ENCODE data around the gene KCNAB1.
A peak's percentile ranks its signal among the peaks of the same experiment; 100 is the strongest.

Gene KCNAB1

DNA sequence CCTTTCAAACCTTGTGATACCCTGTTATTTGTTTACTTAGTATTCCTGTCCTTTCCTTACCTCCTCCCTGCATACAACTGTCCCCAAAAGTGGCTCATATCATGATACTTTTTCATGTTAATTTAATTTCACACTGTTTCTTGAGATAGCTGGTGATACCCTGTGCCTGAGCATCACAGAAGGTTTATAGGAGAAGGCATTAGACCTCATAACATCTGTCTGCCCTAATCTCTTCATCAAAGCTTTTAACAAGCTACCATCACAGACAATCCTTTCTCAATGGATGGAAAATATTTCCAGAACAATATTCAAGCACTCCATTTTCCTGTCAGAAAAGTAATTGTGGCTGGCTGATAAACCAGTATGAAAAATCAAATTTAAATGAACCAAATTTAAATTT, 353.0 kb downstream of the KCNAB1 start:
- no peak for DNase-seq

DNA sequence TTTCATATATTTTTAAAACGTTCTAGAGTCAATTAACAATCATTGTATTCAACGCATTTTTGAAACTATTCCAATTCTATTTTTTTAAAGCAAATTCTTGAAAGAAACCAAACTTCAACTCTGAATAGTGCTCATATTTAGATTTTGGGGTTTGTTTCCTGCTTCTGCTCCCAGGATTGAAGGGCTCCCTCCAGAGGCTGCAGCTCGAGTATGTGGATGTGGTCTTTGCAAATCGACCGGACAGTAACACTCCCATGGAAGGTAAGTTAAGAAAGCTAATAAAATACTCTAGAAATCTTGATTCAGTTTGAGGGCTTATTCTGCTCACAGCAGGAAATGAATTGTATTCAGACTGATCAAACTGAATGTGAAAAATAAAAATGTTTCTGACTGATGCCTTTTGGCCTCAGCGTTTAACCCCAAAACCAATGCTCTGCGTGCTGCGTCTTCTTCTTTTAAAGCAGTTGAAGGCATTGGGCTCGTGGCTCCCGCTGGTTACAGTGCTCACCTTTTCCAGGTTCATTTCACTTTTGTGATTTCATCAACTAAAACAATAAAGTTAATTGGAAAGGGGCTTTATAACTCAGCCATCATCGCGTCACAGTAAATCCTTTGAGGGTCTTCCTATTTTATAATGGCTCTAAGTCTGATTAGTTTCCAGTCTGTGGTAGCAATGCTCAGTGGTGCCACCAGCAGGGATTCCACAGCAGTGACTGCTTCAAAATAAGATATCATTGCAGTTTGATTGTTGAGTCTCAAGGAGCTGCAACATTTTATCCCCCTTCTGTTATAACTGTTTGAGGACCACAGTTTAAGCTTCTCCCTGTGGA, 354.4 kb downstream of the KCNAB1 start:
- no peak for DNase-seq

- DNase-seq: no peak
Observed at GRCh38 chr3:156477323-156477722, 356.9 kb downstream of the KCNAB1 start.

DNA sequence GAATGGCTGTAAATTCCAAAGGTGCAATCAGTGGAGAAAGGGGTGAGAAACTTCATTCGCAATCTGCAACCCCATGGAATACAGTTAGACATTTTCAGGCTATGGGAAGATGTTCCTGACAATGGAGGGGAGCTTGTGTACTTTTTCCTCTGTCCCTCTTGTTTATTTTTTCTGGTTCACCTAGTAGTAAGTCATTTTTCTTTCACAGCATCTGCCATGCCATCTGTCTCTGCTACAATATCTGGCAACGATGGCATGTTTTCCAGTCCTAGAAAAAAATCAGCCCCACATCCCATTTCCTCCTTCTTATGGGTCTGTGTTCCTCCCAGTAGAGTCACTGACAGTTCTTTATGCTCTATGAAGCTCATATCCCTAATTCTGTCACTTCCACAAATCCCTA, 358.5 kb downstream of the KCNAB1 start:
- DNase-seq: no peak

- no peak for DNase-seq
Observed at GRCh38 chr3:156479604-156480003, 359.2 kb downstream of the KCNAB1 start.

DNA sequence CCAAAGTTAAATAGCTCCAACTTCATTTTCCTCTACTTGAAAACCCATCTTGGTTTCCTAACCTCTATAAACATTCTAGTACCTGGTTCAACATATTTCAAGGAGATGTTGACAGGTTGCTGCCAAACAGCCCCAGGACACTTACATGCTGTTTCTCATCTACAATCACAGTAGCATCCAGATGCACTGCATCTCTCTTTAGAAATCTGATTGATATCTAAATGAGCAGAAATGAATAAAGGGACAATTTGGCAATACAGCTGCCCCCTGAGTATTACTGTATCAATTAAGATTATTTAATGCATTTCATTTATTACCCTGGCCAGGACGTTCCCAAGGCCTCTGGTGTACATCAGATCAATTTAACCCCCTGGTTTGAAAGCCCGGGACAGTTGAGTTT, 360.6 kb downstream of the KCNAB1 start:
- DNase-seq: no peak

DNA sequence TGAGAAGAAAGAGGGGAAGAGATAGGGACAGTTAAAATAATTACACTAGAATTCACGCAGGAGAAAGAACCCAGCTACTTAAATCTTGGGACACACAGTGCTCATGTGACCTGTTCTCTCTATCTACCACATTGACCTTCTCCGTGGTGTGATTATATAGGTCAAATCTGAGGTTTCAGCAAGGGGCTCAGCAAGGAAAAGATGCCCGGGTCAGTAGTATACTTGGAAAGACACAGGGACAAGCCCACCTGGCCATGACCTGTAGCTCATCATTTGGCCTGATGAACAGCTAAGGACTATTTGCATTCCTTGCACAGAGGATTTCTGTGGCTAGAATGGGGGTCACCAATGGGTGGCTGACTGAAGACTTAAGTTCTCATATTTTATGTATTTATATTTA, 362.6 kb downstream of the KCNAB1 start:
- no peak for DNase-seq

DNA sequence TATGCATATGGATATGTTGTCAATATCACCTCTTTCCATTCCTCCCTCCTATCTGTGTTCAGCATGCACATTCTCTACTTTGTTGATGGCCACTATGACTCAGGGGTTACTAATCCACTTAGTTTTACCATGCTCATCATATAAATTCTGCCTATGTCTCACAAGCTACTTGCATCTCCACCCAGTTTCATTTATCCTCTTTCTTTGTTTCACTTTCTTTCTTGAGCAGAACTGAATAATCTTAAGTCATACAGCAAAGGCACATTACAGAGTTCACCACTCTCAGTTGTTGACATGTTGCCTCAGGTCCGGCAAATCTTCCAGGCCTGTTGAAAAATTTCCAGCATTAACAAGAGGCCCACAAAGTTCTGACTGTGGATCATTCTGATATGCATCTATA, 363.0 kb downstream of the KCNAB1 start:
- peak; percentile 84 for DNase-seq

DNA sequence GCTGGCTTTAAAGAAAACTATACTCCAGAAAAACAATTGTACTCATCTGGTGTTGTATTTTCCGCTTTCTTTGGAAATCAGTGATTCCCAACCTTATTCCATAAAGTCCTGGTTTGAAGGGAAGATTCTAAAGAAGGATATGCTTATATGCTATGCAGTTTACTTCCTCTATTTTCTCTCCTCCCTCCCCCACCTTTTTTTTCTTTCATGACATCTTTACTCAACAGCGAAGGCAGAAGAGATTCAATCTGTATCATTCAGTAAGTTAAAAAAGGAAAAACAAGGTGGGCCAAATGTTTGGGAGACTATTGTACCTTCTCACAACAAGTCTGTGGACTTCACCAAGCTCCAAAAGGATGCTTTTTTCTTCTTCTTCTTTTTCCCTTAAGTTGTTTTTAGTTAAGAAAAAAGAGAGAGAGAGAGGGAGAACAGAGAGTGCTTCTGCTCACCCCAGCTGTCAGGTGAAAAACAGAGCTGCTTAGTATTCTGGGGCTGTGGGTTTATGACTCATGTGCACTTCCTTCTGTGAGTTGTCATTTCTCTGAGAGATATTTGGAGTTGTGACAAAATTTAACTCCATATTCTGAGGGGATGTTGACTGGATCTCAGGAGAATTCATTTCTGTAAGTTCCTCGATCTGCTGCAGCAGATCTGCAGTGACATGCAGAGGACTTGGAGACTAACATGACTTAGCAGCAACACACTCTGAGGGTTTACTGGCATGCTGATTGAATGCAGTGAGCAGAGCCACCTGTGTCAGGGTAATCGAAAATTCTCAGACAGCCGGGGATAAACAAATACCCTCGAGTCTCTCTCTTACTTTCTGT, 363.8 kb downstream of the KCNAB1 start:
- DNase-seq: peak; percentile 87

DNA sequence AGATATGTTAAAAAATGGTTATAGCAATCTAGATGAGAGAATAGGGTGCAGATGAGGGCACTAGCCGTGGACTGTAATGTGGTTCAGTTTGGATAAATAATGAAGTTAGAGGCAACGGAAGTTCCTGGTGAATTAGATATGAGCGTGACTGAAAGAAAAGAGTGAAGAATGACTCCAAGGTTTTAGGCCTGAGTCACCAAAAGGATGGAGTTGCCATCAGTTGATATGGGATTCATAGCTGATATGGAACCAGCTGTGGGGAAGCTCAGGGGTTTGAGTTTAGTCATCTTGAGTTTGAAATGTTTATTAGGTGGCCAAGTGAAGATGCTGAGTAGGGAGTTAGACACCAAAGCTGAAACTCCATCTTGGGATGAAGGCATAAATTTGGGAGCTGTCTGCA, 368.4 kb downstream of the KCNAB1 start:
- no peak for DNase-seq

- no peak for DNase-seq
Observed at GRCh38 chr3:156489462-156489911, 369.1 kb downstream of the KCNAB1 start.

- no peak for DNase-seq
Observed at GRCh38 chr3:156491192-156491591, 370.8 kb downstream of the KCNAB1 start.

DNA sequence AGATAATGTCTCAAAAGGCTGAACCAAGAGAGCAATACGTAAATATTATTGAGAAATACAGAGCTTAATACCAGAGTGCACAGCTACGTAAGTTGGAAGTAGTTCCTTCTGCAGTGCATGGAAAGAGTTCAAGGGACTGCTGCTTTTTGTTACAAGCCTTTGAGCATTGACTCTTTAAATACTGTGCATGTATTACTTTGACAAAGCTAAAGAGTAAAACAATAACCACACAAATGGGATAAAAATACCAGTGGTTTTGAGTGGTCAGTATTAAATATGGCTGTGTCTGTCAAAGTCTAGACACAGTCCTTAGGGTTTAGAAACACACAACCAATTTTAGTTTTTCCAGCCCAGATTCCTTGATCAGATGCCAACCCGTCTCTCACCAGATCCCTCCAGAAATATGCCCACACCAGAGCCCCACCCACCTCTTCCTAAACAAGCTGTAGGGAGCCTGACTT, 372.5 kb downstream of the KCNAB1 start:
- no peak for DNase-seq

GRCh38 chr3:156493887-156494286, 373.5 kb downstream of the KCNAB1 start:
- no peak for DNase-seq

DNA sequence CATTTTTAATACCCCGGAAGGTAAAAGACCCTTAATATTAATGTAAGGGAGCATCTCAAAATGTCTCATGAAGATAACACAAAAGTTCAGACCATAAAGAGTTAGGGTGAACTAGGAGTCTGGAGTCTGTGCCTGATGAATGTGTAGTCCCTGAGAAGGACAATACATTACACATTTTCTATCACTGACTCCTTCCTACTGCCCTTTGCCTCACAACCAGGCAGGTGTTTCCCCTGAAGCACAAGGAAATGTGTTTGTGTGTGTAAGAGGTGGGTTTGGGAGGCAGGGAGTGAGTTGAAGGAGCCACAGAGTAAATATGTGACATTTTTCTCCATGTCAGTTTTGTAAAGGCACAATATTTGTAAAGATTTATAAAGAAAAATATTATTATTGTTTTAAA, 375.4 kb downstream of the KCNAB1 start:
- no peak for DNase-seq

DNA sequence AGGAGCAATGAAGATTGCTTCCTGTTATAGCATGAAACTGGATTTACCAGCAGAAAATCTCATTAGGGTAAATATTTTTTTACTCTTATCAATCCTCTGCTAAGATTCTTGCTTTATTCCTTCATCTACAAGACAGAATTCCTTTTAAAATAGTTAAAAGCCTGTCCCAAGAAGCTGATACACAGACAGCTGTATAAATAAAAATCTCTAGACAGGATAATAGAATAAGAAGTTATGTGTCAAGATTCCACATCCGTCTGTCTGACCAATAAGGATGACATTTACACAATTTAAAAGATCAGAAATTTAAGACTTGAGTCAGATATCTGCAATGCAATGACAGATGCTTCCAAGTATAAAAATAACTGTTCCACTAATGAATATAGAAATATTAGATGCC, 376.9 kb downstream of the KCNAB1 start:
- no peak for DNase-seq

- DNase-seq: no peak
Observed at GRCh38 chr3:156498307-156498706, 377.9 kb downstream of the KCNAB1 start.

- DNase-seq: no peak
Observed at GRCh38 chr3:156507285-156507684, 386.9 kb downstream of the KCNAB1 start.

DNA sequence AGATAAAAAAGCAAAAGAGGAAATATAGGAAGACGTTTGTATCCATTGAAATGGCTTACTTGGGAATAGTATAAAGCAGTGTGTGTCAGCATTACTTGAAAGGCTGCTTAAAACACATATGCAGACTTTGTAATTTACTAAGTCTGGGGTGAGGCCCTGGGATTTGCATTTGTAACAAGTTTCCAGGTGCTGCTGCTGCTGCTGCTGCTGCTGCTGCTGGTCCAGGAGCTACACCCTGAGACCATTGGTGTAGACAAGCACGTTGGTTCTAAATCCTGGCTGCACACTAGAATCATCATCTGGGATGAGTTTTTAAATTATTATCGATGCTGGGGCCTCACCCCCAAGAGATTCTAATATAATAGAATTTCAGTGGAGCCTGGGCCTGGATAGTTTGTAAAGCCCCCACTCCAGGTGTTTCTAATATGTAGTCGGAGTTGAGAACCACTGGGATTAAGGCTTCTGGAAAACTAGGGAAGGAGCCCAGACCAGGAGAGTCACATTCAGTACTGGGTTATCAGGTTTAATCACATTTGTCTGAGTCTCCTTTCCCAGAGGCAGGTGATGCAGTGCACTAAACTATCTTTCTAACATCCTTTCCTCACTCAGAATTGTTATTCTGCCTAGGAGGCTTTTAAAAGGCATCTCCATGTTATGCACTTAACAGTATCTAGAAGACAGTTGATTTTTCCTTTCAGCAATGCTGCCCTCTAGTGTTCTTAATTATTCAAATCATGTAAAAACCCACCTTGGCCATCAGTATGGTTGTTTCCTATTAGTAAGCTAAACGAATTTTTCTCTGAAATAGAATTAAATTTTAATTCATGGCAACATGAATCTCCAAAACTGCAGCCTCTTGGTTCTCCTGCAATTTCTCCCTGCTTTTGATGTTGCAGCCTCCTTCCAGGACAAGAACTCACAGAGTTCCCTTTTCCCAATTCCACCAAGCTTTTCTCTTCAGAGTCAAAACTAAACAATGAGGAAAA, 389.1 kb downstream of the KCNAB1 start:
- peak; percentile 38 for DNase-seq

DNA sequence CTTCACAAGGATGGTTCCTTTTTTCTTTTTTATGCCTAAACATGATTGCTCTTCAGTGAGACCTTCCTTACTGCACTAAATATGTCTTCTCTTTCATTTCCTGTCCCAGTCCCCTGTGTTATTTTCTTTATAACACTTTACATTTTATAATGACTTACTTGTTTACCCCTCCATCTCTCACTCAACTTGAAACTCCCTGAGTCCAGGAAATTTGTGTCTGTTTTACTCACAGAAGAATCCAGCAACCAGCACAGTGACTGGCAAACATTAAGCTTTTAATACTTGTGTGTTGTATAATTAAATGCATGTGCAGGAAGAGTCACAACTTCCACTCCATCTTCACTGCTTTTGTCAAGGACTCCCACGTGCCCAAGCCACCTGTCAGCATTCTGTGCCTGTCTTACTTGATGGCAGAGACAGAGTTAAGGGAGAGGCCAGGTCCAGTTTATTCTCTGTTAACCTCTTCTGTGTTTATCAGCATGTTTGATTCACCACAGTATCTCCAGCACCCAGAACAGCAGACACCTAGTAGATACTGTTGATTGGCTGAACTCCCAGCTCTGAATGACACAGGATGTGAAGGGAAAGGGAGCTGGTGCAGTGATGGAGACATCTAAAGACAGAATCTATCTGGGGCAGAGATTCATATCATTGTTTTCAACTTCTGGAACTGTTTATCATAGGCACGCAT, 391.8 kb downstream of the KCNAB1 start:
- no peak for DNase-seq

DNA sequence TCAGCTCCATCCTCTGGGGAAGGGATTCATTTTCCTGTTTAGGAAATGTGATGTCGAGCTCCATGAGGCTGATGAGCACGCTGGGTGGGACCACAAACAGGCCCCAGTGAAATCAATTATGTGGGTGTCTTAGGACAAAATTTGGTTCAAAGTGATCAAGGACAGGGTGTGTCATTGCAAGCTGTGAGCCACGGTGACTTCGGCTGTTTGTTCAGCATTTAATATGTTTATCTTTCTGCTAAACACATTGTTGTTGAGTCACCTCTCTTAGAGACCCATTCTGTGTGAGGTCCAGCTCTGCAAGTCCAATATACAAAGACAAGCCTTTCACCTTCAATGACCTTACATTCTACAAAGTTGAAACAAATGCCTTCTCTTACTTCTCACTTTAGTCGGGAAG, 393.2 kb downstream of the KCNAB1 start:
- no peak for DNase-seq

GRCh38 chr3:156516284-156516683, 395.9 kb downstream of the KCNAB1 start:
- DNase-seq: no peak
